A549 (cell line): Measurements from ENCODE around the gene SH3PXD2A. TPM values are rescaled to one million over a fixed set of nuclear protein-coding genes. Genes with fewer than 3 reads are reported as not detected.

Experiments used
- ATAC-seq, 2 experiments: fragments of 200-7000 bp in 1 of 2; fragments of >200 bp in 1 of 2; cut with Nextera tagmentation in 1 of 2; cut with Tn5 transposase in 1 of 2; 3 replicates each; pipeline versions ENCODE4 v1.8.0 to v1.9.1; 2018 to 2020; ENCODE audit warnings: mild to moderate bottlenecking in 1 of 2, moderate library complexity in 1 of 2
- CTCF ChIA-PET: fragments of 300-600 bp; sonication (Branson Sonifier 250); formaldehyde crosslinking; extraction: SDS; loops from one replicate; lab custom pipeline; 2021; ENCODE audit warnings: antibody characterized with exemption, inconsistent platforms; lab: Yijun Ruan, JAX
- POLR2A ChIA-PET: fragments of 350-600 bp; formaldehyde crosslinking; extraction: SDS; loops from one replicate; lab custom pipeline; 2021; ENCODE audit warnings: antibody characterized with exemption, inconsistent platforms; lab: Yijun Ruan, JAX
- DNase-seq, 2 experiments: peaks; one replicate each; pipeline versions ENCODE4 v3.0.0 to v3.0.0-alpha.2; 2011 to 2016; ENCODE audit warnings: low read depth in 1 of 2, low spot score in 1 of 2
- FAIRE-seq: peaks from 2 replicates; lab custom pipeline; 2011; peaks lifted over from hg19 to GRCh38; lab: Jason Lieb, UNC
- H3K27ac ChIP-seq, 2 experiments: fragments of >200 bp; sonication (Bioruptor Twin); formaldehyde crosslinking; 3 replicates each; pipeline ENCODE4 v1.5.1; 2016 to 2017
- H3K4me1 ChIP-seq: fragments of >200 bp; sonication (Bioruptor Twin); formaldehyde crosslinking; 3 replicates; pipeline ENCODE4 v1.6.1; 2016
- H3K4me2 ChIP-seq: fragments of >200 bp; sonication (Bioruptor Twin); formaldehyde crosslinking; 3 replicates; pipeline ENCODE4 v1.6.1; 2016
- H3K4me3 ChIP-seq: fragments of >200 bp; sonication (Bioruptor Twin); formaldehyde crosslinking; 3 replicates; pipeline ENCODE4 v1.5.1; 2016
- H3K9me3 ChIP-seq: fragments of >200 bp; sonication (Bioruptor Twin); formaldehyde crosslinking; 3 replicates; pipeline ENCODE4 v1.6.1; 2016
- BCL3 ChIP-seq: fragments of >200 bp; sonication (Bioruptor Twin); formaldehyde crosslinking; IDR thresholded peaks from 3 replicates; pipeline ENCODE4 v1.6.1; 2016
- E2F6 ChIP-seq: IDR thresholded peaks from 2 replicates; pipeline ENCODE4 v1.6.1; 2012; ENCODE audit warnings: low read depth, borderline replicate concordance
- EHF ChIP-seq: fragments of 250-450 bp; sonication (Bioruptor Pico); IDR thresholded peaks from 2 replicates; pipeline ENCODE4 v1.5.0; 2020; ENCODE audit warnings: mild to moderate bottlenecking
- EP300 ChIP-seq, 2 experiments: fragments of >200 bp; sonication (Bioruptor Twin); formaldehyde crosslinking; IDR thresholded peaks; 2 replicates in 1 of 2; 3 replicates in 1 of 2; pipeline ENCODE4 v1.6.1; 2016 to 2017
- FOSB ChIP-seq: fragments of 250-450 bp; sonication (Bioruptor Pico); IDR thresholded peaks from 2 replicates; pipeline ENCODE4 v1.5.0; 2020; ENCODE audit warnings: mild to moderate bottlenecking, moderate library complexity
- FOXS1 ChIP-seq: fragments of 250-450 bp; sonication (Bioruptor Pico); IDR thresholded peaks from 2 replicates; pipeline ENCODE4 v1.5.0; 2020; ENCODE audit warnings: mild to moderate bottlenecking, moderate library complexity
- GATA3 ChIP-seq: IDR thresholded peaks from 2 replicates; pipeline ENCODE4 v1.6.1; 2012; ENCODE audit warnings: borderline replicate concordance
- HES2 ChIP-seq: fragments of >200 bp; sonication (Bioruptor Twin); formaldehyde crosslinking; IDR thresholded peaks from 2 replicates; pipeline ENCODE4 v1.6.1; 2016
- HOXB13 ChIP-seq: fragments of 250-450 bp; sonication (Bioruptor Pico); IDR thresholded peaks from 2 replicates; pipeline ENCODE4 v1.5.0; 2020; ENCODE audit warnings: low read depth, mild to moderate bottlenecking, moderate library complexity
- HOXB5 ChIP-seq: fragments of 250-450 bp; sonication (Bioruptor Pico); IDR thresholded peaks from 2 replicates; pipeline ENCODE4 v1.5.0; 2020; ENCODE audit warnings: mild to moderate bottlenecking, moderate library complexity
- JUNB ChIP-seq: fragments of >200 bp; sonication (Bioruptor Twin); formaldehyde crosslinking; IDR thresholded peaks from 2 replicates; pipeline ENCODE4 v1.6.1; 2016
- KDM1A ChIP-seq: fragments of 200-600 bp; sonication (generic); IDR thresholded peaks from 2 replicates; pipeline ENCODE4 v1.6.1; 2016; ENCODE audit warnings: low read depth, mild to moderate bottlenecking
- MAFK ChIP-seq: fragments of 450-650 bp; IDR thresholded peaks from 2 replicates; pipeline ENCODE4 v1.6.1; 2014; ENCODE audit not compliant: partially characterized antibody
- MAX ChIP-seq: IDR thresholded peaks from 2 replicates; pipeline ENCODE4 v1.6.1; 2012
- NFE2L2 ChIP-seq: fragments of 150-350 bp; conservative IDR thresholded peaks from 2 replicates; pipeline ENCODE4 v1.6.1; 2014; ENCODE audit warnings: low read length
- NPAS2 ChIP-seq: fragments of 250-450 bp; sonication (Bioruptor Pico); IDR thresholded peaks from 2 replicates; pipeline ENCODE4 v1.8.0; 2022; ENCODE audit warnings: mild to moderate bottlenecking, moderate library complexity, borderline replicate concordance
- RARB ChIP-seq: fragments of 250-450 bp; sonication (Bioruptor Pico); IDR thresholded peaks from 2 replicates; pipeline ENCODE4 v1.8.0; 2021; ENCODE audit warnings: mild to moderate bottlenecking, moderate library complexity
- RCOR1 ChIP-seq: fragments of 150-350 bp; IDR thresholded peaks from 2 replicates; pipeline ENCODE4 v1.6.1; 2014; ENCODE audit warnings: antibody characterized with exemption, low read length, low read depth
- RNF2 ChIP-seq: fragments of 200-600 bp; sonication (generic); IDR thresholded peaks from 2 replicates; pipeline ENCODE4 v1.6.1; 2016; ENCODE audit warnings: low read depth, mild to moderate bottlenecking, antibody characterized with exemption, moderate library complexity, borderline replicate concordance
- TFCP2L1 ChIP-seq: fragments of 250-450 bp; sonication (Bioruptor Pico); IDR thresholded peaks from 2 replicates; pipeline ENCODE4 v1.5.0; 2021; ENCODE audit warnings: mild to moderate bottlenecking
- ZFP36 ChIP-seq: fragments of 450-650 bp; IDR thresholded peaks from 2 replicates; pipeline ENCODE4 v1.6.1; 2014; ENCODE audit warnings: borderline replicate concordance; ENCODE audit not compliant: partially characterized antibody
- ZNF302 ChIP-seq: fragments of 250-450 bp; sonication (Bioruptor Pico); IDR thresholded peaks from 2 replicates; pipeline ENCODE4 v1.9.0; 2021; ENCODE audit warnings: inconsistent platforms, mild to moderate bottlenecking, moderate library complexity
- whole genome bisulfite sequencing: methylation state at CpG from one replicate; pipeline ENCODE4 v1.1.6; 2017; ENCODE audit errors: missing lambda C conversion rate; 5-methylcytosine and 5-hydroxymethylcytosine counted together
- polyA plus RNA-seq, 4 experiments: library from polyadenylated mRNA; depleted of rRNA in 3 of 4; stranded (reverse); fragments of >200 nt; fragmentation: RNase III in 1 of 4; extraction: RNeasy Plus Mini Kit Qiagen cat#74134 plus additional on column Dnase treatment in 1 of 4; gene quantifications; 2 replicates in 3 of 4; 3 replicates in 1 of 4; pipeline ENCODE4 v1.2.3, GENCODE V29; 2011 to 2017
- TF ChIP-seq, protein P1 (sequence below): fragments of 200-600 bp; sonication (generic); IDR thresholded peaks from 2 replicates; pipeline ENCODE4 v1.6.1; 2016; ENCODE audit warnings: antibody characterized with exemption, mild to moderate bottlenecking, moderate library complexity

SH3PXD2A gene
- polyA plus RNA-seq, 2 of the 4 experiments (the other 2 are of a cell fraction): 2.4 to 3.9 TPM

DNA sequence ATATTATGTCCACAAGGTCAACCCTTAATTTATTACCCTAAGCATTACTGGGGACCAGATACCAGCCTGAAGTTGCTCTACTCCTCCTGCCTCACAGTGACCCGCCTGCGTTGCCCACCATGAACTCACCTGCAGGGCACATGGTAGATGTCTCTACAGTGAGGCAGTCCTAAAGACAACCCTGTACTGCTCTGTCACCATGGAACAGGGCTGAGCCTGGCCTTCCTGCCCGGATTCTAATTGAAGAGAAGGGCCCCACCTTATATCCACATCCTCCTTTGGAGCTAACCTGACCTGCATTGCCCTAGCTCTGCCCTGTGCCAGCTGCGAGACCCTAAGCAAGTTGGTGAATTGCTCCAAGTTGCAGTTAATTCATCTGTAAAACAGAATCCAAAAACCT is 4.1 kb downstream of the SH3PXD2A start:
- ChIA-PET CTCF (interaction anchor here (0.7 to 10.5 kb wide), 6 partner anchors 8 to 140 kb away, joined by 3 to 184 read pairs (median 6); no protein-coding TSS in a partner anchor), POLR2A (no interaction called here)
- Histone ChIP-seq H3K9me3 (no peaks in the 10 kb centered on the region), H3K4me3 (no peak overlapping the region), H3K27ac (no peak overlapping the region), H3K4me2 (no peak overlapping the region)
- no peak for FAIRE-seq
- ATAC-seq: no peak
- WGBS: 77% methylated on average over 4 of the region's 4 CpGs
- DNase-seq: no peak
- no peak for TF ChIP-seq FOSB
- TF ChIP-seq, protein P1, sequence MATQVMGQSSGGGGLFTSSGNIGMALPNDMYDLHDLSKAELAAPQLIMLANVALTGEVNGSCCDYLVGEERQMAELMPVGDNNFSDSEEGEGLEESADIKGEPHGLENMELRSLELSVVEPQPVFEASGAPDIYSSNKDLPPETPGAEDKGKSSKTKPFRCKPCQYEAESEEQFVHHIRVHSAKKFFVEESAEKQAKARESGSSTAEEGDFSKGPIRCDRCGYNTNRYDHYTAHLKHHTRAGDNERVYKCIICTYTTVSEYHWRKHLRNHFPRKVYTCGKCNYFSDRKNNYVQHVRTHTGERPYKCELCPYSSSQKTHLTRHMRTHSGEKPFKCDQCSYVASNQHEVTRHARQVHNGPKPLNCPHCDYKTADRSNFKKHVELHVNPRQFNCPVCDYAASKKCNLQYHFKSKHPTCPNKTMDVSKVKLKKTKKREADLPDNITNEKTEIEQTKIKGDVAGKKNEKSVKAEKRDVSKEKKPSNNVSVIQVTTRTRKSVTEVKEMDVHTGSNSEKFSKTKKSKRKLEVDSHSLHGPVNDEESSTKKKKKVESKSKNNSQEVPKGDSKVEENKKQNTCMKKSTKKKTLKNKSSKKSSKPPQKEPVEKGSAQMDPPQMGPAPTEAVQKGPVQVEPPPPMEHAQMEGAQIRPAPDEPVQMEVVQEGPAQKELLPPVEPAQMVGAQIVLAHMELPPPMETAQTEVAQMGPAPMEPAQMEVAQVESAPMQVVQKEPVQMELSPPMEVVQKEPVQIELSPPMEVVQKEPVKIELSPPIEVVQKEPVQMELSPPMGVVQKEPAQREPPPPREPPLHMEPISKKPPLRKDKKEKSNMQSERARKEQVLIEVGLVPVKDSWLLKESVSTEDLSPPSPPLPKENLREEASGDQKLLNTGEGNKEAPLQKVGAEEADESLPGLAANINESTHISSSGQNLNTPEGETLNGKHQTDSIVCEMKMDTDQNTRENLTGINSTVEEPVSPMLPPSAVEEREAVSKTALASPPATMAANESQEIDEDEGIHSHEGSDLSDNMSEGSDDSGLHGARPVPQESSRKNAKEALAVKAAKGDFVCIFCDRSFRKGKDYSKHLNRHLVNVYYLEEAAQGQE: no peak
- no peak for TF ChIP-seq EHF
- no peak for TF ChIP-seq RNF2
- no peak for TF ChIP-seq NPAS2 (CRISPR knock-in tag)
- no peak for TF ChIP-seq HOXB13 (CRISPR knock-in tag)
- TF ChIP-seq KDM1A: no peak
- no peak for TF ChIP-seq HOXB5 (CRISPR knock-in tag)
- no peak for TF ChIP-seq ZNF302 (CRISPR knock-in tag)
- no peak for TF ChIP-seq NFE2L2
- TF ChIP-seq E2F6: no peak
- TF ChIP-seq ZFP36: no peak
- no peak for TF ChIP-seq RARB (CRISPR knock-in tag)
- TF ChIP-seq FOXS1 (CRISPR knock-in tag): no peak
- TF ChIP-seq TFCP2L1 (CRISPR knock-in tag): no peak
- TF ChIP-seq JUNB: no peak
- TF ChIP-seq, all 56 proteins: peak for 0
- H3K4me1 ChIP-seq: peaks cover 12% of the 10 kb centered on the region

DNA sequence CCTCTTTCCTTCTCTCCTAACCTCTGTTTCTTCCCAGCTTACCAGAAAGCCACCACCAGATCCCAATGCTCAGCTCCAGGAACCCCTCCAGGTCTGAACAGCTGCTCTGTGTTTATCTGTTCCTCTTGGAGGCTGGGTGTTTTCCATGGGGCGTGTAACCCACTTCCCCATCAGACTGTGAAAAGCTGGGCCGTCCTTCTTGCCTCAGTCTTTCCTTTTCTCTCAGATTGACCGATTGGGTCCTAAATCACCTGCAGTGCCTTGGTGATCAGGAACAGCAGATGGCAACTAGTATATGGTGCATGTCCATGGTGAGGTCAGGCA is 4.8 kb downstream of the SH3PXD2A start:
- no peak for DNase-seq
- FAIRE-seq: no peak
- TF ChIP-seq NFE2L2: no peak
- TF ChIP-seq JUNB: no peak
- no peak for TF ChIP-seq FOSB
- TF ChIP-seq GATA3: no peak
- TF ChIP-seq ZFP36: no peak
- no peak for TF ChIP-seq NPAS2 (CRISPR knock-in tag)
- no peak for TF ChIP-seq BCL3
- no peak for TF ChIP-seq MAFK
- no peak for TF ChIP-seq EP300 (IDR thresholded peaks at IDR 0.05)
- TF ChIP-seq HES2: no peak
- no peak for TF ChIP-seq MAX
- TF ChIP-seq, protein P1: no peak
- TF ChIP-seq RCOR1: no peak
- H3K4me2 ChIP-seq: no peak overlapping the region
- no peak overlapping the region for H3K4me3 ChIP-seq
- H3K4me1 ChIP-seq: peaks cover 12% of the 10 kb centered on the region
- CTCF ChIA-PET: interaction anchor here (1.1 to 10.5 kb wide), 4 partner anchors 11 to 139 kb away, joined by 4 to 184 read pairs (median 7); no protein-coding TSS in a partner anchor
- POLR2A ChIA-PET: no interaction called here
- ATAC-seq: no peak
- H3K9me3 ChIP-seq: no peaks in the 10 kb centered on the region
- no peak overlapping the region for H3K27ac ChIP-seq
- WGBS: 80% methylated on average over 3 of the region's 3 CpGs
